NCI-H187 (cell line): ENCODE results near the gene KIF12.

ENCODE experiments used
- DNase-seq, 2 experiments: peaks; one replicate each; lab custom pipeline; 2025; lab: John Stamatoyannopoulos, UW

The KIF12 gene

DNA sequence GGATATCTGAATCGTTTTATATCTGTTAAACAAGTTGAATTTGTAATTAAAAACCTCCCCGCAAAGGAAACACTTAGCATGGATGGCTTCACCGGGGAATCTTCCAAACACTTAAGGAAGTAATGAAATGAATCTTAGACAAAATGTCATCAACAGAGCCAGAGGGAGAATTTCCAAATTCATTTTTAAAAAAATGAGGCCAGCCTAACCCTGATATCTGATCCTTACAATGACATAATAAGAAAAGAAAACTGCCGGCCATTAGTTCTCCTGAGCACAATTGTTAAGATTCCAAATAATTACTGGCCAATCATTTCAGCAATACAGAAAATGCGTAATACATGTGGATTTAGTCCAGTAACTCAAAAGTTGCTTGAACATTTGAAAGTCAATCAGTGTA lies 6.1 kb upstream of the KIF12 start:
- DNase-seq, result no peak

DNA sequence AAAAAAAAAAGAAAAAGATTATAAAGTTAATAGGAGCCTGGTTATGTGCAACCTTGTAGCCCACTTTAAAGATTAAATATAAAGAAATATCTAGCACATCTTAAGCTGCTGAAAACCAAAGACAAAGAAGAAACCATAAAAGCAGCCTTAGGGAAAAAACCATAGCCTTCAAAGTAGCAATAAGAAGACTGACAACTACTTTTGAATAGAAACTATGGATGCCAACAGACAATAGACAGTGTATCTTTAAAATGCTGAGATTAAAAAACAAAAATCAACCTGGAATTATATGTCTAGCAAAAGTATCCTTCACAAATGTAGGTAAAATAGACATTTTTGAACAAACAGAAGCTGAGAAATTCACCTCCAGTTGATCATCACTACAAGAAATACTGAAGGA lies 3.4 kb upstream of the KIF12 start:
- DNase-seq, result no peak

DNA sequence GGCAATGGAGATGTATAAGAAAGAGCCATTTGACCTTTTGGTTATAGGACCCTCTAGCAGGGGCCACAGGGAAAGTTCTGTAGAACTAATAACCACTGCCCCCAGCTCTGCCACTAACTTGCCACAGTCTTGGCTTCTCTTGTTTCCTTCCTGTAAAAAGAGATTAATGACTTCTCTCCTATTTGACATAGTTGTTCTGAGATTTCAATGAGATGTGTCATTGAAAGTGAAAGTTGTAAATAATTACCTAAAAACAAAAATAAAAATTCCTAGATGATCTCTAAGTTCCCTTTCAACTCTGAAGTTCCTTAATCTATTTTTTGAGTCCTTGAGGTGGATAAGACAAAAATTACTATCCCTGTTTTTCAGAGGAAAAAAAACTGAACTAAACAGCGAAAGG lies 1.4 kb upstream of the KIF12 start:
- DNase-seq, result no peak

DNA sequence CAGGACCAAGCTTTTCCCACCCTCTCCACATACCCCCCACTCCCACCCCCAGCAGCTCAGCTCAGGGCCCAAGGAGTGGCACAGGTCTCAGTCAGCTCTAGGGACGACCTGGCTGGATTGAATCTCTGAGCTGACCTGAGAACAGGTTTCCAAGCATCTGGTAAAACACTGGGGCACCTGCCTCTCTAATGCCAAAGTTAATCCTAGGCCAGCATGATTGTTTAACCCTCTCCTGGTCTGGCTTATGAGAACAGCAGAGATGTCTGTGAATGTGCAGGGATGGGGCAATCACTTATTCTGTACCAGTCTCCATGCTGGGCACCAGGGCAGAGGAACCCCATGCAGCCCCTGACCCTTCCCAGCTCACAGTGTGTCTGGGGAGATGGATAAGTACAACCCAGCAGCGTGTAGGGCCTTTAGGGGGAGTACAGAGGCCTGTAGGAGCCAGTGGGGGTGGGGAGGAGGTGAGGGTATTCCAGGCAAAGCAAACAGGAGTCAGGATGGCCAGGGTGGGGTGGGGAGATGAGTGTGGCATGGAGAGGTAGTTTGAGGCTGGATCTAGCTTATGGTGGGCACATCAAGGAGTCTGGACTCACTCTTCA lies 678 bp upstream of the KIF12 start:
- no peak for DNase-seq

DNA sequence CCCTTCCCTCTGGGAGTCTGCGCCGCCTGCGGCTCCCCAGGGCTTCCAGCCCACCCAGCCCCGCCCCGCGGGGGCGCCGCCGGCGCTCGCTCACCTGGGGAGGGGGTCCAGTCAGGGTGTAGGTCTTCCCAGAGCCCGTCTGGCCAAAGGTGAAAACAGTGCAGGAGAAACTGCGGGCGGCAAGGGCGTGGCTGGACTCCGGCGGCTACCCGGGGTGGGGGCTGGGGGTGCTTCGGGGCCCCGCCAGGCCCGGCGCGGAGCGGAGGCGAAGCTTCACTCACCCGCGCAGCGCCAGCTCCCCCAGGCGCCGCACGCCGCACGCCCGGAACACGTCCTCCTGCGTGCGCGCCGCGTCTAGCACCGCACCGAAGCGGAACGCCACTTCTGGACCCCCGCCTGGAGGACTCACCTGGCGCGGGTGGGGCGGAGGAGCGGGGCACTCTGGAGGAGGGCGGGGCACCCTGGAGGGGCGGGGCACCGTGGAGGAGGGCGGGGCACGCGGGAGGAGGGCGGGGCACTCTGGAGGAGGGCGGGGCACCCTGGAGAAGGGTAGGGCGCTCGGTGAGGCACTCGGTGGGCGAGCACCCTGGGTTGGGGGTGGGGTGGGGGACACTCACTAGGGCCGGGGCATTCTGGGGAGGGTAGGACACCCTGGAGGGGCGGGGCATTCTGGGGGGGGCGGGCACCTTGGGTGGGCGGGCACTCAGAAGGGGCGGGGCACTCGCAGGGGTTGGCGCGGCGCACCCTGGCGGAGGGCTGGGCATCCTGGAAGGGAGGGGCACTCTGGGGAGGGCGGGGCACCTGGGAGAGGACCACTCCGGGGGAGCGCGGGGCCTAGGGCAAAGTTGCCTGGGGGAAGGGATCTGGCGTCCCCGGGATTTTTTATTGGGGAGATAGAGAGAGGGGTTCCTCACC lies 814 bp downstream of the KIF12 start:
- DNase-seq, result no peak

DNA sequence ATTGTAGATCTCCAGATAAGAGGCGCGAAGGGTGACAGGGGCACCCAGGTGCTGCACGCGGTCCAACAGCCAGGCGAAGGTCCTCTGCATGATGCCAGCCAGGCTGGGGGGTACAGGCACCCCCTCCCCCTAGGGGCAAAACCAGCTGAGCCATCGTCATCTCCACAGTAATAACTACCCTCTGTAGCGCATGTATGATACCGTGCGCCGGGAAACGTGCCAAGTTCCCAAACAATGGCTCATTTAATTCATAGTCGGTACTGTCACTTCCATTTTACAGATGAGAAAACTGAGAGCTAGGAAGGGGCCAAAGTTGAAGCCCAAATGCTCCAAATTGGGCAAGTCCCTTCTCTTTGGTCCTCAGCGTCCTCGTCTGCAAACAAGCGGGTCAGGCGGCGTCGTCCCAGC lies 1.5 kb downstream of the KIF12 start:
- no peak for DNase-seq

DNA sequence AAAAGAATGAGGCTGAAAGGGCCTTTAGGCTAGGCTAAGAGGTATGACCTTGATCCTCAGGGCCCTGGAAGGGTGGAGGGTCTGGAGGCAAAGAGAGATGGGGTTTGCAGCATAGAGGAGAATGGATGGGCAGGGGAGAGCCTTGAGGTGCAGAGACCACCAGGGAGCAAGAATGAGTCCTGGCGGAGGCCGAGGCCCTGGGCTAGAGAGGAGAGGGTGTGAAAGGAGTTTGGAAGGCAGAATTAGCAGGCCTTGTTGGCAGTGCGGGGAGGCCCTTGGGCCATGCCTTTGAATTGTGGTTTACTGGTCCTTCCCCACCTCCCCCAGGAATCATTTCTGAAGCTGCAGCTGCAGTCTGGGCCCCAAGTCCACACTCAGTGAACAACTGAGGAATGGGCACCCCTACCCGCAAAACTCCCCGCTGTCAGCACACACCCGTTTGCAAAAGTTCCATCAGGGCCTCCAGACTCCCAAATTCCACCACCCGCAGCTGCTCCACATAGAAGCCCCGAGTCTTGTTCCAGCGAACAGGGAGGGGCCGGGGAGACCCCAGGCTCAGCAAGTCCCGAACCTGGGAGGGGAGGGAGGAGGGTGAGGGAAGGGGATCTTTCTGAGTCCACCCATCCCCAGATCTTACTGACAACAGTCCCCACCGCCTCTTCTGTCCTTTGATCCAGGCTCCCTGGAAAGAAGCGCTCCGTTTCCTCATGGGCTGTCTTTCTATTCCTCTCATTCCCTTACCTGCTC lies 2.1 kb downstream of the KIF12 start:
- no peak for DNase-seq

DNA sequence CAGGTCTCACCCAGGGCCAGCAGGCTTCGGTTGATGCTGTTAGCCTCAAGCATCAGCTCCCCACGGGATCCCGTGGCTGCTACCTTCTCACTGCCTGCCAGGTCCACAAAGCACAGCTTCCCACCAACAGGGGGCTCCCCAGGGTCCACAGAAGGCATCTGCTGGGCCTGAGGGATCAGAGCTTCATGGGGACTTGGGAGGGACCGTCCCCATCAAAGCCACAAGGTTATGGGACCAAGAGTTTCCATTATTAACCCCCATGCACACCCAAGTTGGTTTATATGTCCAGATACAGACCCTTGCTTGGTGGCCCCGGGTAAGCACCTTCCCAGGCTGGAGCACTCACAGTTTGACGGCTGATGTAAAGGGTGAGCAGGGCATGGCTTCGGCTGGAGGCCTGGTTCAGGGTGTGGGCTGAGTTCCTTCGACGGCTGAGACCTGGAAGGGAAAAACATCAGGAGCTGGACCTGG lies 3.0 kb downstream of the KIF12 start:
- DNase-seq, result no peak

DNA sequence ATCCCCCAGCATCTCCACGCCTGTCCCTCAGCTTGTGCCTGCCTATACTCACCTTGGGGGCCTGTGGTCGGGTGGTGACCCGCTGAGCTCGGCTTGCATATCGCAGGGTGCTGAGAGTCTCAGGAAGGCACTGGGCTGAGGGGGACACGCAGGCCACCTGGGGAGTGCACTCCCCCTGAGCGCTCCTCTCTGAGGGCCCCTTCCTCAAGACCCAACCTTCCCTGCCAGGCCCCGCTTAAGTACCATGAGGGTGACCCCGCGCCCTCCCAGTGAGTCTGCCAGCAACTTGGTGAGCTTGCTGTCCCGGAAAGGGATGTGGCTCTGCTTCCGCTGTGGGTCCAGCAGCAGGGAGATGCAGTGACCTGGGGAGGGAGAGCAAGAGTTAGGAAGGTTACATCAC lies 4.1 kb downstream of the KIF12 start:
- DNase-seq, result no peak

DNA sequence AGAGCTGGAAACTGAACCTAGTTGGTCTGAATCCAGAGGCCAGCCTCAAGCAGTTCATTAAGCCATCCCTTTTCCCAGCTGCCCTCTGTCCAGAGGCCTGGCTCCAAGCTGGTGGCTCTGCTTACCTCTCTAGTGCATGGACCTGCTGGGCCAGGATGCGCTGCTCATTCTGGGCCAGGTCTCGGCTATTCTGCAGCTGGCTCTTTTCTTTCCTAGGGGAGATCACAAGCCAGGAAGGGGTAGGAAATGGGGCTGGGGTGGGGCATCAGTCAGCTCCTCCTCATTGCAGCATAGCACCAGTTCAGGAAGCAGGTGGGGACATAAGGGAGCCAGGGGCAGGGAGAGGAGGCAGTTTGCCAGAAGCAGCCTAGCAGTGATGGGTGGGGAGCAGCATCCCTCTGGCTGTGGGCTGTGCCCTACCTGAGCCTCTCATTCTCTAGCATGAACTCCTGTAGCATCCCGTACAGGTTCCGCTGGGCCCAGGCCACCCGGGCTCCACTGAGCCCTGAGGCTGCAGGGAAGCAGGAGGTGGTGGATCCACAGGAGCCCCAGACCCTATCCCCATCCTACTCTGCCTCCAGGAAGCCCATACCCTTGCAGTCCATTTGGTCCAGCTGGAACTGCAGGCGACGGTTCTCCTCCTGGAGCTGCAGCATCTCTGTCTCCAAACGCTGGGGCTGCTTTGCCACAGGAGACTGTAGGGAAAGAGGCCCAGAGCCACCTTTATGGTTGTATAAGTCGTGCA lies 5.2 kb downstream of the KIF12 start:
- no peak for DNase-seq

DNA sequence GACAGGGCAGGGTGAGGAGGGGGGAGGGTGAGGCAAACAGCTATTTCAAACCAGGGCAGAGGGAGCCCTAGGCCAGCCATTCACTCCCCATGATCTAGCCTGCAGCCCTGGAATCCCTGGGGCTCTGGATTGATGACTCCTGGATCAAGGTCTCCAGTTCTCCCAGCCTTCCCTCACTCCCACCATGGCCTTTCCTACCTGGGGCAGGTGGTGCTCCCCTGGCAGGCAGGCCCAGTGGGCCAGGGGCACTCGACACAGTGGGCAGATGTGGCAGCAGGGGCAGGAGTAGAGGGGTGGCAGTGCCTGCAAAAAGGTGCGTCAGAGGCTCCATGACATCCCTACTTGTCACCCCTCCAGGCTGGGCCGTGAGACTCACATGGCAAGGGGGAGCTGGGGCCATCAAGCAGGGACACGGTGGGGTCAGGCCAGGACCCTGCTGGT lies 6.0 kb downstream of the KIF12 start:
- no peak for DNase-seq

DNA sequence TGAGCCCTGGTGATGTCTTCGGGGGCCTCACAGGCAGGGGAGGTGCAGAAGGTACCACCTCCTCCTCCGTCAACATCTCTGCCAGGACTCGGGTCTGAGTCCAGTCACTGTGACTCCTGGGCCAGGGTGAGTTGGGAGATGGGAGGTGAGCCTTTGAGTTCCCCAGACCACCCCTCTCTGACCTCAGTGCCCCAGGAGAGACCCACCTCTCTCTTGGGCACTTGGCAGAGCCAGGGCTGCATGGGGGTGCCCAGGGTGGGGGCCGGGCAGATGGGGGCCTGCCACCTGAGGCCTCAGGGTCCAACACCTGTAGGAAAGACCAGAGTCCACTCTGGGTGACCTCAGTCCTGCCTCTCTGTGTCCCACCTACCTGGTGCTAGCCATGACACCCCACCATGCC lies 6.8 kb downstream of the KIF12 start:
- DNase-seq, result no peak

DNA sequence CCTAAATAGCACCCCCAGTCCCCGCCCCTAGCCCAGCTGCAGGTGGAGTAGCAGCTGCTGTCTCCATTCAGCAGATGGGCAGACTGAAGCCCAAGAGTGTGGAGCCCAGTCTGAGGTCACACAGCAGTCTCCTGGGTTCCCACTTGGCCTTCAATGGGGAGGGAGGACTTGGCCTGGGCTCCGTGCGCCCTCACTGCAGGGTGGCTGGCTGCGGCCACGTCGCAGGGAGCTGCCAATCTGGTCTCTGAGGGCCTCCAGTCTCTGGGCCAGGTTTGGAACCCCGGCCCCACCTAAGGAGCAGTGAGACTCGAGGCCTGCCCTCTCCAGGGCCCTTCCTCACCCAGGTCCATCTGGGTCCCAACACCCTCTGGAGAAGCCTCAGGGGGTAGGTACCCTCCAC lies 7.4 kb downstream of the KIF12 start:
- no peak for DNase-seq

DNA sequence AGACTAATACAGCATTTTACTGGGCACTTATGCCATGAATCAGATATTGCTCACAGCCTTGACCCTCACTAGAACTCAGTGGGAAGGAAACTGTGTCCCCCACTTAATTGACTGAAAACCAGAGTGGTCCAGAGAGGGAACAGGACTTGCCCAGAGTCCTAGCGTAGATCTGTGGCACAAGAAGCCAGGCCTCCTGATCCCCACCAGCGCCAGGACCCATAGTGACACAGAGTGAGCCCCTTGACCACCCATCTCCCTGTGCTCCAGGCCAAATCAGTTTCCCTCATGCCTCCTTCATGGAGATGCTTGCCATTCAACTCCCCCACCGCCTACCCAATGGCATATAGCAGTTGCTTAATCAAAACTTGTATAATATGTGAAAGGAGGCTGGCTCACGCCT lies 8.3 kb downstream of the KIF12 start:
- no peak for DNase-seq

DNA sequence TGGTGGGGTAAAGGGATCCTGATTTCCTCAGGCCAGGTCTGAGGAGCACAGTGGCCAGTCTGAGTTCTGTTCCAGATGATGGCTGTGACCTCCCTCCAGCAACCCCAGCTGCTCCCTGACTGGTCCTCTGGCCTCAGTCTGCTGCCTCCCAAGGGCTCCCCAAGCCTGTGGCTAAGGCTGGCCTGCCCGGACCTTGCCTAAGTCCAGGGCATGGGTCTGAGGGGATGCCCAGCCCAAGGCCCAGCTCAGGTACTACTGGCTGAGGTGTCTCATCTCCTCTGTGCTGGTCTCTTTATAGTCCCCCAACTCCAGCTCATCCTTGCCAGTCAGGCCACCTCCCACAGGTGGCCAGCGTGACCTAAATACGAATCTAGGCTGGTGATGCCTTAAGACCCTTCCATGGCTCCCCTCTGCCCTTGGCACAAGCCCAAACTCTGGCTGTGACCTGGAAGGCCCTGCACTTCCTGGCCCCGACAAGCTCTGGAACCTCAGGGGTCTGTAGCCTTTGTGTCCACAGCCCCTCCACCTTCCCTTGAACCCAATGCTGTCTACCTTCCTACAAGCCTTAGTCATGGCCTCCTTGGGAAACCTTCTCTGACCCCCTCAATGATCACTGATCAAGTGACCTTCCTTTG lies 9.8 kb downstream of the KIF12 start:
- DNase-seq, result no peak

DNA sequence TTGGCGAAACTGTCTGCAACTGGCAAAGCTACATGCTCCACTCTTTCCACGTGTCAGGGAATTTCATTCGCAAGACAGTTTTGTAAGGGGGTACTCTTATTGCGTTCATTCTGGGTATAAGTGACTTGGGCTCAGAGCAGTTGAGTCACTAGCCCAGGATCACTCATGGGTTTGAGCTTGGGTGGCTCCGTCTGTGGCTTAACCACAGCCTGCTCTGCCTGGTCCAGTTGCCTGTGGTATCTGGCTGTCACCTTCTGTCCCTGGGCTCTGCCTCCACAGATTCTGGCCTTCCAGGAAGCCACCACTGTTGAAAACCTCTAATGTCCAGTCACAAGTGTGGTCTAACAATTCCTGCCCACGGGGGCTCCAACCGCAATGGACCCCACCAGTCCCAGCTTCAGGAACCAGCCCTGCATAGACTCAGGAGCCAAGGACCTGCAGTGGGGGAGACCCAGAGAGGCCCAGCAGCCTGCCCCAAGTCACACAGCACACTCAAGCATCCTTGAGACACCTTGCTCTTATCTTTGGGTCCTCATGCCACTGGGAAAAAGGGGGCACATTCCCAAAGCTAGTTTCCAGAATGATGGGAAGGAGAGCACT lies 10.4 kb downstream of the KIF12 start:
- DNase-seq, result no peak

DNA sequence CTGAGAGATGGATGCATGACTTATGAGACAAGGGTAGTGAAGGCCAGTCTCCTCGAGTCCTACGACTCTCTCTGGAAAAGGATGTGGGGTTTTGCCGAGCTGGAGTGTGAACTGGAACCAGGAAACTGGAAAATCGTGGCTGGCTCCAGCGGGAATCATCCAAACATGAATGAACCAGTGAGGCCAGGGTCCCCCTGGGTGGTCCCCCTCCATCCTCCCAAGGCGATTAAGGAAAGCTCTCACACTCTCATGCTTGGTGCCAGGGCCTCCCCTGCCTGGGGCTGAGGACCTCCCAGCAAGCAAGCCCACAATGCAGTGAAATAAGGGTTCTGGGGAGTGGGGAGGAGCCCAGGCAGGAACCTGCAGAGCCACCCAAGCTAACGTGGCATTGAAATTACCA lies 11.4 kb downstream of the KIF12 start:
- no peak for DNase-seq

DNA sequence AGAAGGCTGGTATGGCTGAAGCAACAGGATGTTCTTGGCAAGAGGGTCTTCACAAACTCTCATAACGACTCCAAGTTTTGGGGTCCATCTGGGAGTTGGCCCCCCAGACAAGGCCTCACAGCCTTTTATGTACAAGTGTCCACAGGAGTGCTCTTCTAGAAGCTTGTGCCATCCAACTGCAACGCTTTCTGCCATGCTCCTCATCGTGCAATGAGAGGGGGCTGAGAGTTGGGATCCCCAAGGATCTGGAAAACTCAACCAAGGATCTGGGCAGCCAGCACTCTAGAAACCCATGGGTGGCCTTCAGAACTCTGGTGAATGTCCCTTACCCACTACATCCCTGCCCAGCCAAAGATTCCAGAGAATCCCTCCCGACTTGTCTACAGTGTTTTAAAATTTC lies 12.5 kb downstream of the KIF12 start:
- no peak for DNase-seq

DNA sequence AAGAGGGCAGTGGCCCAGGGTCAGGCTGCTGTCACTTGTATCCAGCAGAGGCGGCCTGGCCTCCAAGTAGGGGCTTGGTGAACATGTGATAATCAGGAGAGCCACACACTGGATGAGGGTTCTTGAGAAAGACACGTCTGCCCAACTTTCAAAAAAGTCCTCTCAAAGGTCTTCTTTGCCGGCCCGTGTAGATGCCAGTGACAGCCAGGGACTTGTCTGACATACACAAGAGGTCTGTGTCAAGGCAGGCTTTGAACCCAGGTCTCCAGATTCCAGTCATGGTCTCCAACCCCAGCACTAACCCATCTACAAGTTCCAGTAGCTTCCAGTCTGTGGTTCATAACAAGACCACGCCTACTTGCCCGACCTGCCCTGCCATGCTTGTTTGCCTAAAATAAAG lies 13.1 kb downstream of the KIF12 start:
- DNase-seq, result no peak

DNA sequence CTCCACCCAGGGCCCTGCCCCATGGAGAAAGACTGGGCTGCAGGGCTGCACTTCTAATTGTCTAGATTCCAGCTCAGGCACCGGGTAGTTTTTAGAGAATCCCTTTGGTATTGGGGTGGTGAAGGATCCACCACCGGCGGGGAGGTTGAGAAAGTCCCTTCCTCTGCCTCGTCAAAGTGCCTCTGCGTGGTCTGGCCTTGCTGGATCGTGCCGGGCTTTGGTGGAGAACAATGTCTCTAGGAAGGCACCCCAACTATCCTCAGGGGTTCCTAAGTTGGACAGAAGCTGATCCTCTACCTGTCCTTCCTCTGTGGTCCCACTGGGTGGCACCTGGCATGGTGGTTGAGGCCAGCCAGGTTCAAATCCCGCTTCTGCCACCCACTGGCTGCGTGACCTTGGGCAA lies 13.7 kb downstream of the KIF12 start:
- no peak for DNase-seq
